Placental epithelial cell (primary cell): ENCODE measurements around the gene GJB4. TPM values are rescaled to one million over a fixed set of nuclear protein-coding genes. Genes with fewer than 3 reads are reported as not detected.

Experiments
- total RNA-seq: library from RNA; depleted of rRNA; stranded (reverse); fragments of >200 nt; gene quantifications from 2 replicates; pipeline ENCODE4 v1.2.3, GENCODE V29; 2012

GJB4 gene
- total RNA-seq = 1.6 and 1.7 TPM in 2 replicates

GRCh38 chr1:34759503-34760357, at the start of gene GJB4:
Gene GJB4 (plus strand): TSS chr1:34759740. CDS start chr1:34761255, 1,515 bp downstream.

DNA sequence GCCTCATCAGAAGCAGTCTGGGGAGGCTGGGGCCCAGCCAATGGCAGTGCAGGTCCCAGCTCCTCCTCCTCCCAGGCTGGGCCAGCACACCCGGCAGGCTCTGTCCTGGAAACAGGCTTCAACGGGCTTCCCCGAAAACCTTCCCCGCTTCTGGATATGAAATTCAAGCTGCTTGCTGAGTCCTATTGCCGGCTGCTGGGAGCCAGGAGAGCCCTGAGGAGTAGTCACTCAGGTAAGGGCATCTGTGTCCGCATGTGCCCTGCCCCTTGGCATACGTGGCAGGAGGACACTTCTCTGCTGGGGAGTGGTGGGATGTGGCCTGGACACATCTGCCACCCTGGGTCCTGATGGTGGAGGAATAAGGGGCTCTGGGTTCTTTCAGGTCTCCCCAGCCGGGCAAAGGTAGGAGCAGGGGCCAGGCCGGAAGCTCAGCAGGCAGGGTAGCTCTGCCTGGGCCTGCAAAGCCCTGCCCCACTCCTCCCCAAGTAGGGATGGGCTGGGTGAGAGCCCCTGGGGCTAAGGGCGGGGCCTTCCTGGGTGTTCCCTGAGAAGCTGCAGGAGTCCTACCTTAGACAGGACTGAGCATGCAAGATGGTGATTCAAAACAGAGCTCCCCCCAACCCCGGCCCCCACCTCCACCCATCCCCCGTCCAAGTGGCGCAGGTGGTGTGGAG, 4.4 kb upstream of the GJB4 start, which contains the start of gene GJB5:
TSS of gene GJB5 (plus strand) at position 84 of the 674 bp plus-strand sequence. CDS start 2,284 bp downstream, outside the sequence.

GRCh38 chr1:34781071-34781843, 21.7 kb downstream of the GJB4 start, which contains the start of gene GJB3:
Gene GJB3 (plus strand): TSS chr1:34781214. CDS start chr1:34784763, 3,549 bp downstream.

DNA sequence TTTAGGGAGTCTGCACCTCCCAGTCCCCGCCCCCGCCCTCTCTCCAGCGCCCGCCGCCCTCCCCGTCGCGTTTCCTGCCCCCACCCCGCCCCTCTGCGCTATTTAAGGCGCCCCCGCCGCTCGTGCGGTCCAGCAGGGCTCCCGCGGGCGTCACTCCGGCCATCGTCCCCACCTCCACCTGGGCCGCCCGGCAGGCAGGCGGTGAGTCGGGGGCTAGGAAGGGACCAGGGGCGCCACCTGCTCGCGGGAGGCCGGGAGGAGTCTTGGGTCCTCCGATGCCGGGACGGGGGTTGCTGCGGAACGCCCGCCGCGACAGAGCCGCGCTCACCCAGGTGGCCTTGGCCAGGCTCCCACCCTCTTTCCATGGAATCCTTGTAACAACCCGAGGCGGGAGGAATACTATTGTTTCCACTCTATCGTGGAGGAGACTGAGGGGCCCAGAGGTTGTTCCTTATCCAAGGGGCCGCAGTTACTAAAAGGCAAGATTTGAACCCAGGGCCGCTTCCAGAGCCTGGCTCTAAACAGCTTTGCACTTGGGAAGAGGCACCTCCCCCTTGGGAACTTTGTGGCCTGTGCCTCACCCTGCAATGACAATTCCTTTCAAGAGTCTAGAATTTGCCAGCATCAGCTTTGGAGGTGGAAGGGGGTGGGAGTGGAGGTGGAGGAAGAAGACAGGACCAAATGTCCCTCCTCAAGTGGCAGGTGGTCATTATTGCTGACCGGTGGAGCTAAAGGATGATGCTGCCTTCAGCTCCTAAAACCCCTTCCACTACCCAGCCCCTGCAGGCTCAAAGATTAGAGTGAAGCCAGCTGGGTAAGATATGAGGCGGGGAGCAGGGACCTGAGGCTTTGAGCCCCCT, 33.6 kb downstream of the GJB4 start, which contains the start of gene GJA4:
TSS of gene GJA4 (plus strand) at position 132 of the 860 bp plus-strand sequence. CDS start 1,215 bp downstream, outside the sequence.

Other genes starting within 250 kb of the GJB4 start
- gene GJB5, start 4.7 kb upstream of the GJB4 start, total RNA-seq = 42.8 and 56.9 TPM in 2 replicates
- 106 and 178 TPM in 2 replicates for gene GJB3, start 21.5 kb downstream of the GJB4 start, total RNA-seq
- gene GJA4, start 33.3 kb downstream of the GJB4 start, total RNA-seq = 0.11 TPM in 1 of 2 replicates, not detected in the other
- 15.3 and 25.7 TPM in 2 replicates for gene SMIM12, start 100.0 kb downstream of the GJB4 start, total RNA-seq
- gene DLGAP3, start 169.9 kb downstream of the GJB4 start, total RNA-seq = under 0.01 TPM in 2 replicates
- 13.0 and 15.9 TPM in 2 replicates for gene TMEM35B, start 225.6 kb downstream of the GJB4 start, total RNA-seq